B cell (primary cell): Measurements from ENCODE around the gene TEDDM1. TPM values are rescaled to one million over a fixed set of nuclear protein-coding genes. Genes with fewer than 3 reads are reported as not detected.

Experiments used
- ATAC-seq: fragments of 200-7000 bp; cut with Tn5 transposase; one replicate; pipeline ENCODE4 v1.10.0; 2021; ENCODE audit warnings: low read depth, mild to moderate bottlenecking, moderate number of reproducible peaks, moderate library complexity
- CTCF ChIA-PET: fragments of 350-600 bp; sonication (Branson Sonifier 250); formaldehyde crosslinking; loops from one replicate; lab custom pipeline; 2021; ENCODE audit warnings: antibody characterized with exemption, inconsistent platforms; lab: Charles Lee
- POLR2A ChIA-PET: fragments of 350-600 bp; sonication (Branson Sonifier 250); formaldehyde crosslinking; loops from one replicate; lab custom pipeline; 2021; ENCODE audit warnings: antibody characterized with exemption; lab: Charles Lee
- DNase-seq: peaks from one replicate; pipeline ENCODE4 v3.0.0; 2013
- H2AFZ ChIP-seq: 2 replicates; pipeline ENCODE4 v1.6.1; 2012; ENCODE audit warnings: mild to moderate bottlenecking, low read depth, low read length; ENCODE audit not compliant: insufficient read depth, poor library complexity, severe bottlenecking
- H3K27ac ChIP-seq, 2 donors: 1 replicate in 1 of 2; 2 replicates in 1 of 2; pipeline ENCODE4 v1.5.1; 2012 to 2013; ENCODE audit warnings: low read length in 2 of 2, mild to moderate bottlenecking in 2 of 2, moderate library complexity in 1 of 2
- H3K27me3 ChIP-seq, 4 experiments: fragments of 200-600 bp in 1 of 4; sonication (generic) in 1 of 4; replicated peaks in 1 of 4; 1 replicate in 2 of 4; 2 replicates in 2 of 4; pipeline versions ENCODE4 v1.6.1 to v1.7.0; 2013 to 2016; ENCODE audit warnings: low read length in 3 of 4, mild to moderate bottlenecking in 2 of 4, mixed read lengths in 1 of 4, moderate library complexity in 1 of 4; ENCODE audit not compliant: insufficient read depth in 4 of 4, control insufficient read depth in 3 of 4; ENCODE audit errors: control extremely low read depth in 1 of 4
- H3K36me3 ChIP-seq, 2 experiments: replicated peaks in 1 of 2; 1 replicate in 1 of 2; 2 replicates in 1 of 2; pipeline versions ENCODE4 v1.6.1 to v1.7.1; 2013; ENCODE audit warnings: low read length in 1 of 2; ENCODE audit not compliant: insufficient read depth in 2 of 2, control insufficient read depth in 1 of 2; ENCODE audit errors: control extremely low read depth in 1 of 2, extremely low read depth in 1 of 2
- H3K4me1 ChIP-seq, 2 donors: fragments of 200-600 bp in 1 of 2; sonication (generic) in 1 of 2; 1 replicate in 1 of 2; 2 replicates in 1 of 2; pipeline versions ENCODE4 v1.5.1 to v1.6.1; 2013 to 2017; ENCODE audit warnings: low read length in 2 of 2; ENCODE audit not compliant: control insufficient read depth in 2 of 2, insufficient read depth in 2 of 2
- H3K4me2 ChIP-seq: replicated peaks from 2 replicates; pipeline ENCODE3; 2012; ENCODE audit warnings: mild to moderate bottlenecking, low read depth, low read length; ENCODE audit not compliant: poor library complexity, severe bottlenecking
- H3K4me3 ChIP-seq, 5 experiments: fragments of 200-600 bp in 1 of 5; sonication (generic) in 1 of 5; 1 replicate in 3 of 5; 2 replicates in 2 of 5; pipeline versions ENCODE4 v1.5.1 to v1.7.0; 2011 to 2016; ENCODE audit warnings: low read length in 4 of 5, mild to moderate bottlenecking in 4 of 5, low read depth in 2 of 5, control low read depth in 1 of 5, moderate library complexity in 1 of 5; ENCODE audit not compliant: insufficient read depth in 1 of 5; ENCODE audit errors: control extremely low read depth in 1 of 5, extremely low read depth in 1 of 5
- H3K79me2 ChIP-seq: fragments of 200-600 bp; sonication (generic); one replicate; pipeline ENCODE4 v1.6.0; 2016; ENCODE audit warnings: low read length; ENCODE audit not compliant: control insufficient read depth, insufficient read depth
- H3K9ac ChIP-seq: fragments of 200-600 bp; sonication (generic); 2 replicates; pipeline ENCODE4 v1.6.1; 2017; ENCODE audit warnings: mild to moderate bottlenecking, low read length, moderate library complexity
- H3K9me3 ChIP-seq, 3 donors: one replicate each; pipeline versions ENCODE4 v1.6.1 to v1.7.1; 2013; ENCODE audit warnings: low read length in 2 of 3; ENCODE audit not compliant: control insufficient read depth in 2 of 3, insufficient read depth in 1 of 3; ENCODE audit errors: control extremely low read depth in 1 of 3
- H4K20me1 ChIP-seq: 2 replicates; pipeline ENCODE4 v1.6.0; 2012; ENCODE audit warnings: mild to moderate bottlenecking, low read length; ENCODE audit not compliant: insufficient read depth, control insufficient read depth, poor library complexity, severe bottlenecking
- H3K27ac Mint-ChIP-seq: one replicate; pipeline ENCODE4 v1.8.0; 2021; ENCODE audit warnings: mixed read lengths
- H3K27me3 Mint-ChIP-seq: one replicate; pipeline ENCODE4 v1.8.0; 2021; ENCODE audit warnings: mixed read lengths
- H3K4me1 Mint-ChIP-seq: one replicate; pipeline ENCODE4 v1.8.0; 2021; ENCODE audit warnings: mixed read lengths
- H3K4me3 Mint-ChIP-seq: one replicate; pipeline ENCODE4 v1.8.0; 2021; ENCODE audit warnings: mixed read lengths
- H3K9me3 Mint-ChIP-seq: one replicate; pipeline ENCODE4 v1.8.0; 2022; ENCODE audit warnings: mixed read lengths; ENCODE audit not compliant: insufficient read depth
- EZH2 ChIP-seq: IDR thresholded peaks from 2 replicates; pipeline ENCODE4 v1.6.1; 2012; ENCODE audit warnings: borderline replicate concordance, low read depth, mild to moderate bottlenecking, moderate library complexity, low read length; ENCODE audit not compliant: insufficient read depth, poor library complexity, severe bottlenecking
- WGBS: methylation state at CpG from one replicate; pipeline ENCODE4 v1.1.5; 2013; ENCODE audit warnings: missing lambda C conversion rate; ENCODE audit not compliant: insufficient coverage; 5-methylcytosine and 5-hydroxymethylcytosine counted together
- intact Hi-C: fragments of 100-400 bp; cut with micrococcal nuclease; formaldehyde crosslinking; loops from one replicate; pipeline ENCODE4 v1.10.0; 2022
- polyA plus RNA-seq: library from polyadenylated mRNA; depleted of rRNA; stranded (reverse); fragments of >200 nt; gene quantifications from 2 replicates; pipeline ENCODE4 v1.2.3, GENCODE V29; 2012
- total RNA-seq, 2 donors: library from RNA; stranded (reverse); fragments of 120-200 nt in 1 of 2; gene quantifications; 1 replicate in 1 of 2; 2 replicates in 1 of 2; pipeline versions ENCODE4 v1.2.3 to v1.2.4, GENCODE V29; 2013 to 2022
- TF ChIP-seq, protein P1 (sequence below): fragments of 200-600 bp; IDR thresholded peaks from one replicate; pipeline ENCODE4 v1.8.0; 2022; ENCODE audit warnings: antibody characterized with exemption, mild to moderate bottlenecking

TEDDM1 gene
- total and polyA plus RNA-seq, 2 donors (not counting 1 experiment from before 2014, with no cell fraction given) = not detected

DNA sequence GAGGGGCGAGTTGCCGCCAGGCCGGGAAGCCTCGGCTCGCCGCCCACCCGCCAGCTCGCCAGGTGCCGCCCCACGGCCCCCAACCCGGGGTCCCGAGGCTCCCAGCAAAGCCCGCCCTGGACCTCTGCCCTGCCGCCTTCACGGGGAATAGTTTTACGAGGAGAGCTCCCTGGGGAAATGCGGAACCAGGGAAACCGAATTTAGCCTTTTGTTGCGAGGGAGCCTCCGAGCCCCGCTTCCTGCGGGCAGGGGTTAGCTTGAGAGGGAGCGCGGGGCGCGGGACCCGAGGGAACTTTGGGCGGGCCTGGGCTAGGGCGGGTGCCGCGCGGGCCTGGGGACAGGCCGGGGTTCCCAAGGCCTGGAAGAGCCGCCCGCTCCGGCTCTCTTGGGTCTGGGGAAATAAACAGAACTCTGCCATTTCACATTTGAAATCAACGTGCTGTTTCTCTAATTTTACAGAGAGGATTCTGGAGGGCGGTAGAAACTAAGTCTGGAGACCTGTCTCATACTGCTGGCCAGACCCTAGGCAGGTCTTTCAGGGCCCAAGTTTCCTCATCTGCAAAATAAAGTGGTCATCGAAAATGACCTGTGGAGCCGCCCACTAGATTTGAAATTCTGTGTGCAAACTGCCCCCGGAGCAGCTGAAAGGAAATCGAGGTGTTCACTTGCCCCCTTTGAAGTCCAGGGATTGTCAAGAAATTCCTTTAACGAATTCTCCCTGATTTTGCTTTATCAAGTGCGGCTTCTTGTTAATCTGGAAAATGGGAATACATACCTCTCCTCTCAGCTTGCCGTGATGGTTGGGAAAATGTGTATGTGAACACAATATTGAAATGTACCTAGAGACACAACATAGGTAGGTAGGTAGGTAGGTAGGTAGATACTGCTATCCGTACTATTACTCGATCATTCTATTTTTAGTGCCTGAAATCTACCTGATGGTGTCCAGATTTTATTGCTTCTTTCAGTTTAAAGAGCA is 8.1 kb downstream of the TEDDM1 start:
- Histone ChIP-seq H3K4me1 (peaks cover 22 to 38% of the 10 kb centered on the region in 2 donors), H3K27ac (peak overlapping the region in 1 of 2 donors; percentile 62), H3K27me3 (peaks cover 0 to 17% (median 6%) of the 10 kb centered on the region in 4 experiments), H3K4me3 (peak overlapping the region; percentile 57 to 76 (median 71)), H3K9me3 (no peaks in the 10 kb centered on the region), H3K4me2 (peak overlapping the region; percentile 93), H4K20me1 (no peaks in the 10 kb centered on the region), H3K79me2 (peaks cover 15% of the 10 kb centered on the region), H3K36me3 (peaks cover 2 to 9% of the 10 kb centered on the region in 2 experiments), H3K9ac (peak overlapping the region; percentile 73), H2AFZ (peak overlapping the region; percentile 90)
- Mint-ChIP-seq H3K4me3 (peak overlapping the region; percentile 97), H3K27me3 (peaks cover 4% of the 10 kb centered on the region), H3K9me3 (no peaks in the 10 kb centered on the region), H3K4me1 (peaks cover 34% of the 10 kb centered on the region), H3K27ac (peak overlapping the region; percentile 62)
- intact Hi-C loops = loop anchor here (5.0 kb wide), 3 partner anchors 60 to 1760 kb away; partner anchors contain the start of genes RGS16 and XPR1
- ChIA-PET POLR2A (interaction anchor here (0.6 to 1.2 kb wide), 4 partner anchors 9 to 1466 kb away, joined by 3 to 5 read pairs (median 4); partner anchors contain the start of gene RNASEL), CTCF (interaction anchor here (11.0 kb wide), 1 partner anchor 250 kb away, joined by 378 read pairs; no protein-coding TSS in a partner anchor)
- DNase-seq (peak; percentile 60), ATAC-seq (peak; percentile 3)
- WGBS = 9% methylated on average over 43 of the region's 47 CpGs
- TF ChIP-seq, protein P1, sequence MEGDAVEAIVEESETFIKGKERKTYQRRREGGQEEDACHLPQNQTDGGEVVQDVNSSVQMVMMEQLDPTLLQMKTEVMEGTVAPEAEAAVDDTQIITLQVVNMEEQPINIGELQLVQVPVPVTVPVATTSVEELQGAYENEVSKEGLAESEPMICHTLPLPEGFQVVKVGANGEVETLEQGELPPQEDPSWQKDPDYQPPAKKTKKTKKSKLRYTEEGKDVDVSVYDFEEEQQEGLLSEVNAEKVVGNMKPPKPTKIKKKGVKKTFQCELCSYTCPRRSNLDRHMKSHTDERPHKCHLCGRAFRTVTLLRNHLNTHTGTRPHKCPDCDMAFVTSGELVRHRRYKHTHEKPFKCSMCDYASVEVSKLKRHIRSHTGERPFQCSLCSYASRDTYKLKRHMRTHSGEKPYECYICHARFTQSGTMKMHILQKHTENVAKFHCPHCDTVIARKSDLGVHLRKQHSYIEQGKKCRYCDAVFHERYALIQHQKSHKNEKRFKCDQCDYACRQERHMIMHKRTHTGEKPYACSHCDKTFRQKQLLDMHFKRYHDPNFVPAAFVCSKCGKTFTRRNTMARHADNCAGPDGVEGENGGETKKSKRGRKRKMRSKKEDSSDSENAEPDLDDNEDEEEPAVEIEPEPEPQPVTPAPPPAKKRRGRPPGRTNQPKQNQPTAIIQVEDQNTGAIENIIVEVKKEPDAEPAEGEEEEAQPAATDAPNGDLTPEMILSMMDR = no peak
- TF ChIP-seq EZH2 = no peak
